T47D (cell line): Measurements from ENCODE around the gene LDLRAD4.

Experiments used
- DNase-seq, 2 experiments: peaks; one replicate each; pipeline versions ENCODE4 v3.0.0 to v3.0.0-alpha.2; 2011 to 2012; ENCODE audit warnings: low read depth in 1 of 2, low spot score in 1 of 2
- JUND ChIP-seq: IDR thresholded peaks from 2 replicates; pipeline ENCODE4 v1.6.1; 2012; ENCODE audit warnings: low read depth
- in situ Hi-C: cut with HindIII; loops from 2 replicates; pipeline ENCODE4 v1.10.0; 2016; ENCODE audit warnings: low sequenced_read_pairs, low pct_unique_long_range_greater_than_20kb

Gene LDLRAD4

GRCh38 chr18:13283746-13284145, 65.2 kb downstream of the LDLRAD4 start:
- in situ Hi-C loops = no loop called here
- DNase-seq = no peak
- no peak for TF ChIP-seq JUND

- in situ Hi-C loops = no loop called here
- DNase-seq = no peak
- TF ChIP-seq JUND = no peak
These were observed 65.9 kb downstream of the LDLRAD4 start for GRCh38 chr18:13284330-13285027.

GRCh38 chr18:13285874-13286273, 67.3 kb downstream of the LDLRAD4 start:
- DNase-seq = no peak
- TF ChIP-seq JUND = no peak
- in situ Hi-C loops = no loop called here

GRCh38 chr18:13286456-13287125, 68.0 kb downstream of the LDLRAD4 start:
- TF ChIP-seq JUND = no peak
- in situ Hi-C loops = no loop called here
- no peak for DNase-seq

GRCh38 chr18:13287372-13287771, 68.8 kb downstream of the LDLRAD4 start:
- in situ Hi-C loops = no loop called here
- TF ChIP-seq JUND = no peak
- no peak for DNase-seq

GRCh38 chr18:13288509-13289133, 70.1 kb downstream of the LDLRAD4 start:
- TF ChIP-seq JUND = no peak
- in situ Hi-C loops = no loop called here
- DNase-seq = no peak

GRCh38 chr18:13289481-13290205, 71.1 kb downstream of the LDLRAD4 start:
- in situ Hi-C loops = no loop called here
- DNase-seq = no peak
- TF ChIP-seq JUND = no peak

- in situ Hi-C loops = no loop called here
- TF ChIP-seq JUND = no peak
- DNase-seq = no peak
These were observed 72.3 kb downstream of the LDLRAD4 start for GRCh38 chr18:13290856-13291271.

- in situ Hi-C loops = no loop called here
- TF ChIP-seq JUND = no peak
- DNase-seq = no peak
These were observed 72.7 kb downstream of the LDLRAD4 start for GRCh38 chr18:13291299-13291698.

GRCh38 chr18:13291745-13292447, 73.3 kb downstream of the LDLRAD4 start:
- DNase-seq = no peak
- no peak for TF ChIP-seq JUND
- in situ Hi-C loops = no loop called here

GRCh38 chr18:13292736-13293135, 74.2 kb downstream of the LDLRAD4 start:
- DNase-seq = no peak
- TF ChIP-seq JUND = no peak
- in situ Hi-C loops = no loop called here

GRCh38 chr18:13294309-13294708, 75.7 kb downstream of the LDLRAD4 start:
- TF ChIP-seq JUND = no peak
- no peak for DNase-seq
- in situ Hi-C loops = no loop called here
